Adipocyte (in vitro differentiated cells): ENCODE data around the gene PCSK2.
A peak's percentile ranks its signal among the peaks of the same experiment; 100 is the strongest.

Source experiments
- DNase-seq: peaks from one replicate; pipeline ENCODE4 v3.0.0-alpha.2; 2015; ENCODE audit warnings: low read depth
- H3K27me3 ChIP-seq: replicated peaks from 2 replicates; pipeline ENCODE4 v1.7.0; 2013; ENCODE audit warnings: mild to moderate bottlenecking, low read length, moderate library complexity; ENCODE audit not compliant: control insufficient read depth, insufficient read depth
- H3K36me3 ChIP-seq: 2 replicates; pipeline ENCODE4 v1.7.0; 2013; ENCODE audit warnings: low read length, mild to moderate bottlenecking, moderate library complexity; ENCODE audit not compliant: control insufficient read depth, insufficient read depth, severe bottlenecking
- H3K4me1 ChIP-seq: 2 replicates; pipeline ENCODE4 v1.7.0; 2013; ENCODE audit warnings: mild to moderate bottlenecking, low read length, moderate library complexity; ENCODE audit not compliant: control insufficient read depth, insufficient read depth
- H3K4me3 ChIP-seq: 2 replicates; pipeline ENCODE4 v1.7.0; 2013; ENCODE audit warnings: mild to moderate bottlenecking, low read length, moderate library complexity
- H3K9ac ChIP-seq: 2 replicates; pipeline ENCODE4 v1.7.0; 2013; ENCODE audit warnings: mild to moderate bottlenecking, low read length, moderate library complexity
- H3K9me3 ChIP-seq: 2 replicates; pipeline ENCODE4 v1.7.0; 2013; ENCODE audit warnings: mild to moderate bottlenecking, low read length, moderate library complexity; ENCODE audit not compliant: control insufficient read depth

Gene PCSK2

DNA sequence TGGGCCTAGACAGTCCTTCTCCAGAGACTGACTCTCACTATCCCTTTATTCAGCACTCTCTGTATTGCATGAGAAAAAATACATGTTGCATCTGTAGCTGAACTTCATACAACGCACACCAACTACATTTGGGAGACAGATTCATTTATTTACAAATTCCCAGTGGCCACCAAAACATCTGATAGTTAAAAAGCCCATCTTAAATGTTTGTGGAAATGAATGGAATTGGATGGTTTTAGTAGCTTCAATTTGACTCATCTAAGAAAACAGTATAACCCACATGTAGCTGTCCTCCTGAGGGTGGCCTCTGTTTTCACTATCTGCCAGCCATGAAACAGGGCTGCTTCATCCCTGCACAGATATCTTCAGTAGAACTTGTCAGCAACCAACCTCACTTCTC lies 116.3 kb downstream of the PCSK2 start:
- no peak for DNase-seq
- no peaks in the 10 kb centered on the region for H3K36me3 ChIP-seq
- peaks cover 18% of the 10 kb centered on the region for H3K27me3 ChIP-seq
- peak overlapping the region; percentile 62 for H3K4me3 ChIP-seq
- H3K9ac ChIP-seq: no peak overlapping the region
- H3K4me1 ChIP-seq: peaks cover 23% of the 10 kb centered on the region
- no peaks in the 10 kb centered on the region for H3K9me3 ChIP-seq

DNA sequence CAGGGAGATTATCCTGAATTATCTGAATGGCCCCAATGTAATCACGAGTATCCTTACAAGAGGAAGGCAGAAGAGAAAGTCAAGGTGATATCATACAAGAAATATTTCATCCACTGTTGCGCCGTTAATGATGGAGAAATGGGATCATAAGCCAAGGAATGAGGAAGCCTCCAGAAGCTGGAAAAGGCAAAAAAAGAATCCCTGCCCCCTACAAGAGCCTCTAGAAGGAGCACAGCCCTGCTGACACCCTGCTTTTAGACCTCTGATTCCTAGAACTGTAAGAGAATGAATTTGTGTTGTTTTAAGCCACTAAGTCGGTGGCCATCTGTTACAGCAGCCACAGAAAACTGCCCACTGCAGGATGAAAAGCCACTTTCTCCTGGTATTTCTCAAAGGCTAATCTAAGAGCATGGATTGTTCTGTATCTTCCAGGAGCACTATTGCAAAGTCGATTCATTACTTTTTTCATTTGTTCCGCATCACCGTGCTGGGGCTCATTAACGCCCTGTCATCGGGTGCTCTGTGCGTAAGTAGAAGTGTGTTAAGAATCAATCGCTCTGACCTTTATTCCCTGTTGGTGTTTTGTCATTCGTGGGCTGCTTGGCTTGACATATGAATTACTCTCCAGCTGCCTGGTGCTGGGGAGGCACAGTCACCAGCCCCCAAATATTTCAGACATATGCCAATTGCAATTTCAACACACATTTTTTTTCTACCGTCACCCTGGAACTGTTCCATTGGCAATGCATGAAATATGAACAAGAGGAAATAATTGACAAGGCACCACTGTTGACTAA lies 117.0 kb downstream of the PCSK2 start:
- peaks cover 15% of the 10 kb centered on the region for H3K27me3 ChIP-seq
- no peak overlapping the region for H3K9ac ChIP-seq
- no peaks in the 10 kb centered on the region for H3K36me3 ChIP-seq
- peak; percentile 83 for DNase-seq
- H3K9me3 ChIP-seq: no peaks in the 10 kb centered on the region
- H3K4me1 ChIP-seq: peaks cover 23% of the 10 kb centered on the region
- peak overlapping the region; percentile 62 for H3K4me3 ChIP-seq

DNA sequence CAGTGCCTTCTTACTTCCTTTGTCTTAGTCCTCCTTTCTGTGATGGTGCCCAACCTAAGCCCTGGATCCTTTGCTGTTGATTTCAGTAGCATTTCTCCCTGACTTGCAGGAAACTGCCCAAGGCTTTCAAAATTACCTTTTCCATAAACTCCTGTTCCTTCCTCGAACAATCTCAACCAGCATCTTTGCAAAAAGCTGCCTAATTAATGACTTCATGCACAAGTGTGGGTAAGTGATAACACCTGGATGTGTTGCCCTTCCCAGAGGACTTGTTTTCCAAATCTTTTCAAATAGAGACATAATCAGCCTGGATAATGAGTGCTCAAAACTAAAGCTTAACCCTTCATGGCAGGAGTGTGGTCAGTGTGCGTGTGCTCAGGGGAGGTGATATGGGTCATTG lies 118.0 kb downstream of the PCSK2 start:
- no peaks in the 10 kb centered on the region for H3K36me3 ChIP-seq
- H3K4me3 ChIP-seq: no peak overlapping the region
- peak; percentile 38 for DNase-seq

DNA sequence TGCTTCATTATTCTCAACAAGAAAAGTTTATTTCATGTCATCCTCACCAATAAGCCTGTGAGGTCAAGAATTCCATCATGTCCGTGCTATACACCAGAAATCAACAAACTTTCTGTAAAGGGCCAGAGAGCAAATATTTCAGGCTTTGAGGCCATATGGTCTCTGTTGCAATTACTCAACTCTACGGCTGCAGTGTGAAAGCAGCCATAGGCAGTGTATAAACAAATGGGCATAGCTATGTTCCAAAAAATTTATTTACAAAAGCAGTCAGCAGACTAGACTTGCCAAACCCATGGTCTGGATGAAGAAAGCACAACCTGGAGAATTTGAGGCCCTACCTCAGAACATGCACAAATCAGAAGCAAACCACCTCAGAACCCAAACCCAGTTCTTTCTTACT lies 118.5 kb downstream of the PCSK2 start:
- DNase-seq: peak; percentile 81
- no peak overlapping the region for H3K4me3 ChIP-seq
- H3K9me3 ChIP-seq: no peaks in the 10 kb centered on the region
- no peak overlapping the region for H3K9ac ChIP-seq
- H3K36me3 ChIP-seq: no peaks in the 10 kb centered on the region
- peaks cover 6% of the 10 kb centered on the region for H3K27me3 ChIP-seq
- H3K4me1 ChIP-seq: peaks cover 23% of the 10 kb centered on the region

More for the DNA sequence above, 118.0 kb downstream of the PCSK2 start:
- peaks cover 23% of the 10 kb centered on the region for H3K4me1 ChIP-seq
- H3K27me3 ChIP-seq: peaks cover 8% of the 10 kb centered on the region
- no peak overlapping the region for H3K9ac ChIP-seq
- no peaks in the 10 kb centered on the region for H3K9me3 ChIP-seq

DNA sequence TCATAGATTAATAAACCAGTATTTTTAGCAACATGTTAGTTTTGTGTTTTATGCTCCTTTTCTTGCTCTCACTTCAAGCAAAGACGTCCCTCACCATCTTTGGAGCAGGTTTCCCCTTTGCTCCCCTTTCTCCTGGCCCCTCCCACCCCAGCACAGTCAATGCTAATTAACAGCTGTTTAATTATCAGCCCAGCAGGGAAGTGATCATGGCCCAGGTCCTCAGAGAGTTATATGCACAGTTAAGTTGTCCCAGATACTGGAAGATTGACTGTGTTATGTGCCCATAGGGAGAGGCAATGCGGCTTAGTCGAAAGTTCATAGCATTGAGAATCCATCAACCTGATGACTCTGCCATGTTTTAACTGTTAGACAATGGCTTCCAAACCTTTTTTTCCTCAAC lies 123.5 kb downstream of the PCSK2 start:
- Histone ChIP-seq H3K27me3 (peaks cover 4% of the 10 kb centered on the region), H3K36me3 (no peaks in the 10 kb centered on the region), H3K9ac (no peak overlapping the region), H3K4me3 (no peak overlapping the region), H3K4me1 (no peaks in the 10 kb centered on the region), H3K9me3 (no peaks in the 10 kb centered on the region)
- DNase-seq: no peak

GRCh38 chr20:17357238-17357637 lies 130.4 kb downstream of the PCSK2 start:
- H3K9ac ChIP-seq: no peak overlapping the region
- H3K27me3 ChIP-seq: no peaks in the 10 kb centered on the region
- no peaks in the 10 kb centered on the region for H3K4me1 ChIP-seq
- no peak for DNase-seq
- no peak overlapping the region for H3K4me3 ChIP-seq
- H3K9me3 ChIP-seq: no peaks in the 10 kb centered on the region
- no peaks in the 10 kb centered on the region for H3K36me3 ChIP-seq

DNA sequence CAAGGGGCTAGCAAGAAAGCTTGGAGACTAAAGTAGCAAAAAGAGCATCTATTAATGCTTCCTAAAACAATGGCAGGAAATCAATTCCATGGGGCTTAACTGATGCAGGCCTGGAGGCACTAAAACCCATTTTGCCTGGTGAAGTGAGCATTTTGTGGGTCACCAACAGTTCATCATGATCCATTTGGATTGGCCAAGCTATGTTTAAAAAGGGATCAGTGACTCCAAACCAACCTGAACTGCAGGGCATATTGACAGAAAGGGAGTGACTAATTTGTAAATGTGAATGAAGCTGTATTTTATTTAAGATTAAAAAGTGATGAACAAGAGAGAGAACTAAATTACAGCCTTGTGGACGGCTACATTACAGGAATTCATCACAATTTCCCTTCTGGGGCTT lies 132.0 kb downstream of the PCSK2 start:
- Histone ChIP-seq H3K36me3 (no peaks in the 10 kb centered on the region), H3K27me3 (no peaks in the 10 kb centered on the region), H3K9me3 (no peaks in the 10 kb centered on the region), H3K4me3 (no peak overlapping the region), H3K9ac (no peak overlapping the region), H3K4me1 (no peaks in the 10 kb centered on the region)
- DNase-seq: peak; percentile 38

DNA sequence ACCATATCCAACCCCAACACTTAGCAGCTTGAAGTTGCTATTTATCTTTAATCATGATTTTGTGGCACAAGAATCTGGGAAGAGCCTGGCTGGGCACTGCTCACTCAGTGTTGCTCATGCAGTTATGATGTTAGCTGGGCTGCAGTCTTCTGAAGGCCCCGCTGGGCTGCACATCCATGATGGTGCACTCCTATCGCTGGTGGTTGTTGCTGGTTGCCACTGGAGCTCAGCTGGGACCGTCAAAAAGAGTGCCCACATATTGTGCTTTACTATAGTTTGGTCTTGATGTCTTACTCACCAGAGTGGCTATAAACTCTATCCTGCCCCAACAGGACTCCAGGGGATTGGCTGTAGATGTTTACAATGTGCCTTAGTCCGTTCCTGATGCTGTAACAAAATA lies 137.8 kb downstream of the PCSK2 start:
- H3K27me3 ChIP-seq: peaks cover 8% of the 10 kb centered on the region

GRCh38 chr20:17365831-17366230 lies 139.0 kb downstream of the PCSK2 start:
- Histone ChIP-seq H3K9ac (no peak overlapping the region), H3K4me1 (no peaks in the 10 kb centered on the region), H3K9me3 (no peaks in the 10 kb centered on the region), H3K4me3 (no peak overlapping the region), H3K36me3 (no peaks in the 10 kb centered on the region), H3K27me3 (peaks cover 13% of the 10 kb centered on the region)
- DNase-seq: no peak

More for the DNA sequence above, 137.8 kb downstream of the PCSK2 start:
- Histone ChIP-seq H3K36me3 (no peaks in the 10 kb centered on the region), H3K4me3 (no peak overlapping the region), H3K4me1 (no peaks in the 10 kb centered on the region), H3K9me3 (no peaks in the 10 kb centered on the region), H3K9ac (no peak overlapping the region)
- no peak for DNase-seq

GRCh38 chr20:17369506-17369905 lies 142.7 kb downstream of the PCSK2 start:
- Histone ChIP-seq H3K4me3 (no peak overlapping the region), H3K36me3 (no peaks in the 10 kb centered on the region), H3K9me3 (no peaks in the 10 kb centered on the region), H3K27me3 (peaks cover 26% of the 10 kb centered on the region), H3K4me1 (no peaks in the 10 kb centered on the region), H3K9ac (no peak overlapping the region)
- DNase-seq: no peak

DNA sequence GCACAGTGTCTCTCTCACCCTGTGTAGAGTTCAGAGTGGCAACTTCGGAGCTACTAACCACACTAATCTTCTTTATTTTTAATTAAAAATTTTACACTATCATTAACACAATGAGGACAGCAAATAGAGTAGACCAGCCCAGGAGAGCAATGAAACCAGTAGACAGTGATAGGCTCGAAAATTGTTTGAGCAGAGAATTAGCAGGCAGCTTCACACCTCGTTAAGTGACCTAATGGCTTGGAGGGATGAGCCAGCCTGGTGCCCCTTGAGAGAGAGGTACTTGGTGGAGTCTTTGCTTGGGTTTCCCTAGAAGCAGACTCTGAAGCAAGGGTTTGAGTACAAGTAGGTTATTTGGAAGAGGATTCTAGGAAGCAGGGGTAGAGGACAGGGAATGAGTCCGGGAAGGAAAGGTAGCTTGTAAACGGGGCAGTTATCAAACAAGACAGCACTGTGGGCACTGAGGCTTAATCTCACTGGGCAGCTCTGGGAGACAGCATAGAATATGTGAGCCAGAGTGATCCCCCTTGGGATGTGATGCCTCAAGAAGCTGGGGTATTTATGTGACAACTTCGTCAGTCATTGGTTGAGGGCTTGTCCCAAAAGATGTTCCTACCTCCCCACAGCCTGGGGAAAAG lies 146.1 kb downstream of the PCSK2 start:
- no peaks in the 10 kb centered on the region for H3K9me3 ChIP-seq
- no peaks in the 10 kb centered on the region for H3K36me3 ChIP-seq
- no peak overlapping the region for H3K4me3 ChIP-seq
- DNase-seq: no peak
- no peaks in the 10 kb centered on the region for H3K4me1 ChIP-seq
- H3K9ac ChIP-seq: no peak overlapping the region
- peaks cover 25% of the 10 kb centered on the region for H3K27me3 ChIP-seq
